Endothelial cell of umbilical vein (primary cell): Measurements from ENCODE around the gene ITGB3. TPM values are rescaled to one million over a fixed set of nuclear protein-coding genes. Genes with fewer than 3 reads are reported as not detected.

Source experiments
- BruUV-seq: library from RNA; stranded (reverse); fragments of 400-500 nt; replicated peaks from 2 replicates; lab custom pipeline; 2021; lab: Mats Ljungman, UMichigan
- CTCF ChIA-PET: fragments of 300-600, 350-600 bp; sonication (Branson Sonifier 250); formaldehyde crosslinking; loops from one replicate; lab custom pipeline; 2021; ENCODE audit warnings: antibody characterized with exemption, inconsistent platforms; lab: Charles Lee
- POLR2A ChIA-PET: fragments of 300-600, 350-600 bp; sonication (Branson Sonifier 250); formaldehyde crosslinking; loops from one replicate; lab custom pipeline; 2021; ENCODE audit warnings: antibody characterized with exemption, inconsistent platforms; lab: Charles Lee
- DNase-seq: peaks from one replicate; pipeline ENCODE4 v3.0.0-alpha.2; 2011; ENCODE audit warnings: low read depth, low spot score
- FAIRE-seq: peaks from 2 replicates; lab custom pipeline; 2011; peaks lifted over from hg19 to GRCh38; lab: Jason Lieb, UNC
- H2AFZ ChIP-seq: 2 replicates; pipeline ENCODE4 v1.6.0; 2012; ENCODE audit warnings: low read depth, low read length, control low read depth, inconsistent platforms
- H3K27ac ChIP-seq: 2 replicates; pipeline ENCODE4 v1.5.1; 2011; ENCODE audit warnings: low read depth, mild to moderate bottlenecking, control low read depth, low read length, moderate library complexity; ENCODE audit not compliant: insufficient read depth
- H3K27me3 ChIP-seq, 2 experiments: 2 replicates each; pipeline versions ENCODE4 v1.6.0 to v1.6.1; 2011; ENCODE audit warnings: low read length in 2 of 2, mixed read lengths in 1 of 2; ENCODE audit not compliant: control insufficient read depth in 2 of 2, insufficient read depth in 2 of 2
- H3K36me3 ChIP-seq, 2 experiments: 2 replicates in 1 of 2; 3 replicates in 1 of 2; pipeline ENCODE4 v1.5.1; 2011; ENCODE audit warnings: low read length in 2 of 2, mild to moderate bottlenecking in 1 of 2, moderate library complexity in 1 of 2; ENCODE audit not compliant: control insufficient read depth in 2 of 2, insufficient read depth in 2 of 2; ENCODE audit errors: extremely low read depth in 1 of 2
- H3K4me1 ChIP-seq: 3 replicates; pipeline ENCODE4 v1.5.1; 2011; ENCODE audit warnings: mild to moderate bottlenecking, low read length; ENCODE audit not compliant: control insufficient read depth, insufficient read depth; ENCODE audit errors: extremely low read depth
- H3K4me2 ChIP-seq: 2 replicates; pipeline ENCODE4 v1.6.1; 2011; ENCODE audit warnings: low read length, control low read depth, mixed read lengths; ENCODE audit not compliant: insufficient read depth
- H3K4me3 ChIP-seq, 3 experiments: fragments of 200-600 bp in 1 of 3; sonication (generic), shearing (Covaris generic) in 1 of 3; replicated peaks in 1 of 3; 2 replicates each; pipeline ENCODE4 v1.5.1; 2011 to 2016; ENCODE audit warnings: control low read depth in 3 of 3, low read length in 3 of 3, mild to moderate bottlenecking in 2 of 3, inconsistent platforms in 1 of 3, low read depth in 1 of 3, moderate library complexity in 1 of 3; ENCODE audit not compliant: insufficient read depth in 1 of 3
- H3K79me2 ChIP-seq: 2 replicates; pipeline ENCODE4 v1.6.0; 2012; ENCODE audit warnings: low read length, inconsistent platforms; ENCODE audit not compliant: control insufficient read depth, insufficient read depth
- H3K9ac ChIP-seq: replicated peaks from 2 replicates; pipeline ENCODE3; 2011; ENCODE audit warnings: low read length, control low read depth; ENCODE audit not compliant: insufficient read depth; ENCODE audit errors: extremely low read depth
- H3K9me1 ChIP-seq: replicated peaks from 3 replicates; pipeline ENCODE4 v1.6.0; 2011; ENCODE audit warnings: mild to moderate bottlenecking, low read length; ENCODE audit not compliant: control insufficient read depth, insufficient read depth; ENCODE audit errors: extremely low read depth
- H3K9me3 ChIP-seq: replicated peaks from 2 replicates; pipeline ENCODE4 v1.5.1; 2012; ENCODE audit warnings: low read length, inconsistent platforms; ENCODE audit not compliant: control insufficient read depth, insufficient read depth
- H4K20me1 ChIP-seq: replicated peaks from 2 replicates; pipeline ENCODE3; 2011; ENCODE audit warnings: mild to moderate bottlenecking, low read length; ENCODE audit not compliant: control insufficient read depth, insufficient read depth; ENCODE audit errors: extremely low read depth
- CTCF ChIP-seq, 2 donors: IDR thresholded peaks; 1 replicate in 1 of 2; 2 replicates in 1 of 2; pipeline ENCODE4 v1.5.1; 2011; ENCODE audit warnings: low read length in 2 of 2, mild to moderate bottlenecking in 2 of 2, moderate library complexity in 2 of 2, control low read depth in 1 of 2, inconsistent platforms in 1 of 2, low read depth in 1 of 2; ENCODE audit not compliant: insufficient read depth in 1 of 2; ENCODE audit errors: extremely low read depth in 1 of 2
- EZH2 ChIP-seq: IDR thresholded peaks from 2 replicates; pipeline ENCODE4 v1.6.1; 2012; ENCODE audit warnings: borderline replicate concordance, low read depth, mild to moderate bottlenecking, moderate library complexity, low read length, inconsistent platforms; ENCODE audit not compliant: severe bottlenecking
- FOS ChIP-seq: IDR thresholded peaks from 2 replicates; pipeline ENCODE4 v1.6.1; 2011; ENCODE audit warnings: mild to moderate bottlenecking, low read length, moderate library complexity, borderline replicate concordance; ENCODE audit not compliant: insufficient read depth
- GATA2 ChIP-seq: IDR thresholded peaks from 2 replicates; pipeline ENCODE4 v1.7.0; 2011; ENCODE audit warnings: low read depth, mild to moderate bottlenecking, moderate library complexity, mixed read lengths, low read length; ENCODE audit not compliant: insufficient read length, insufficient read depth
- JUN ChIP-seq: IDR thresholded peaks from 2 replicates; pipeline ENCODE4 v1.6.1; 2011; ENCODE audit warnings: borderline replicate concordance, low read depth; ENCODE audit not compliant: insufficient read length, insufficient read depth
- MAX ChIP-seq: IDR thresholded peaks from 2 replicates; pipeline ENCODE4 v1.6.1; 2011; ENCODE audit not compliant: insufficient read depth, insufficient read length
- MYC ChIP-seq: IDR thresholded peaks from one replicate; pipeline ENCODE4 v1.6.1; 2011; ENCODE audit warnings: mild to moderate bottlenecking, low read depth, low read length
- POLR2A ChIP-seq: IDR thresholded peaks from 2 replicates; pipeline ENCODE4 v1.6.1; 2012; ENCODE audit warnings: low read depth, mild to moderate bottlenecking, control low read depth, low read length
- POLR2AphosphoS5 ChIP-seq: IDR thresholded peaks from 2 replicates; pipeline ENCODE4 v1.6.1; 2012; ENCODE audit warnings: low read depth, mild to moderate bottlenecking, control low read depth, low read length, moderate library complexity; ENCODE audit not compliant: insufficient read depth
- dilution Hi-C: fragments of 300-500 bp; cut with MboI; formaldehyde crosslinking; loops from one replicate; pipeline ENCODE4 v1.15.0; 2019; ENCODE audit warnings: low sequenced_read_pairs; ENCODE audit not compliant: extremely low pct_ligation_motif_present
- intact Hi-C: fragments of 100-400 bp; cut with micrococcal nuclease; formaldehyde crosslinking; loops from one replicate; pipeline ENCODE4 v1.10.0; 2022
- polyA plus RNA-seq, 4 experiments: library from polyadenylated mRNA; depleted of rRNA in 3 of 4; stranded (reverse) in 3 of 4; unstranded in 1 of 4; fragments of >200 nt; gene quantifications; 2 replicates each; pipeline versions ENCODE4 v1.2.1 to v1.2.3, GENCODE V29; 2011 to 2012; ENCODE audit warnings: missing spikeins in 1 of 4
- total RNA-seq: library from RNA; stranded (reverse); gene quantifications from 2 replicates; pipeline ENCODE4 v1.2.3, GENCODE V29; 2021

ITGB3 gene
- total and polyA plus RNA-seq, 2 donors (not counting 3 experiments of a cell fraction or from before 2014, with no cell fraction given), result 55.8 to 60.0 TPM

- Histone ChIP-seq H3K27me3 (no peaks in the 10 kb centered on the region), H3K4me3 (no peak overlapping the region), H3K9me1 (no peaks in the 10 kb centered on the region), H3K79me2 (no peaks in the 10 kb centered on the region), H3K4me2 (no peak overlapping the region), H3K27ac (no peak overlapping the region), H4K20me1 (no peaks in the 10 kb centered on the region), H3K36me3 (no peaks in the 10 kb centered on the region), H2AFZ (no peak overlapping the region), H3K4me1 (no peaks in the 10 kb centered on the region), H3K9ac (no peak overlapping the region), H3K9me3 (no peaks in the 10 kb centered on the region)
- DNase-seq, result no peak
- no peak for FAIRE-seq
- TF ChIP-seq MAX (no peak), MYC (no peak), POLR2A (no peak), FOS (no peak), CTCF (IDR thresholded peaks at IDR 0.05; ENCODE audit: extremely low read depth in 1 of 2, insufficient read depth in 1 of 2, low read depth in 1 of 2, low read length in 2 of 2) (no peak), GATA2 (no peak), JUN (no peak), EZH2 (no peak), POLR2AphosphoS5 (no peak)
- ChIA-PET POLR2A (interaction anchor here (0.6 kb wide), 1 partner anchor 80 kb away, joined by 3 read pairs; no protein-coding TSS in a partner anchor), CTCF (interaction anchor here (0.8 to 2.5 kb wide), 3 partner anchors 18 to 108 kb away, joined by 3 to 15 read pairs (median 3); partner anchors contain the start of gene CDC27)
- no TSS peak for BruUV-seq
- dilution Hi-C loops, result no loop called here
- intact Hi-C loops, result no loop called here
These were observed 46.2 kb upstream of the ITGB3 start for GRCh38 chr17:47207143-47208067.
